B cell (primary cell): ENCODE data around the gene CMIP. TPM values are rescaled to one million over a fixed set of nuclear protein-coding genes. Genes with fewer than 3 reads are reported as not detected.

Source experiments
- ATAC-seq: fragments of 200-7000 bp; cut with Tn5 transposase; one replicate; pipeline ENCODE4 v1.10.0; 2021; ENCODE audit warnings: low read depth, mild to moderate bottlenecking, moderate number of reproducible peaks, moderate library complexity
- CTCF ChIA-PET: fragments of 350-600 bp; sonication (Branson Sonifier 250); formaldehyde crosslinking; loops from one replicate; lab custom pipeline; 2021; ENCODE audit warnings: antibody characterized with exemption, inconsistent platforms; lab: Charles Lee
- POLR2A ChIA-PET: fragments of 350-600 bp; sonication (Branson Sonifier 250); formaldehyde crosslinking; loops from one replicate; lab custom pipeline; 2021; ENCODE audit warnings: antibody characterized with exemption; lab: Charles Lee
- DNase-seq: peaks from one replicate; pipeline ENCODE4 v3.0.0; 2013
- H2AFZ ChIP-seq: 2 replicates; pipeline ENCODE4 v1.6.1; 2012; ENCODE audit warnings: mild to moderate bottlenecking, low read depth, low read length; ENCODE audit not compliant: insufficient read depth, poor library complexity, severe bottlenecking
- H3K27ac ChIP-seq, 2 donors: 1 replicate in 1 of 2; 2 replicates in 1 of 2; pipeline ENCODE4 v1.5.1; 2012 to 2013; ENCODE audit warnings: low read length in 2 of 2, mild to moderate bottlenecking in 2 of 2, moderate library complexity in 1 of 2
- H3K27me3 ChIP-seq, 4 experiments: fragments of 200-600 bp in 1 of 4; sonication (generic) in 1 of 4; replicated peaks in 1 of 4; 1 replicate in 2 of 4; 2 replicates in 2 of 4; pipeline versions ENCODE4 v1.6.1 to v1.7.0; 2013 to 2016; ENCODE audit warnings: low read length in 3 of 4, mild to moderate bottlenecking in 2 of 4, mixed read lengths in 1 of 4, moderate library complexity in 1 of 4; ENCODE audit not compliant: insufficient read depth in 4 of 4, control insufficient read depth in 3 of 4; ENCODE audit errors: control extremely low read depth in 1 of 4
- H3K36me3 ChIP-seq, 2 experiments: replicated peaks in 1 of 2; 1 replicate in 1 of 2; 2 replicates in 1 of 2; pipeline versions ENCODE4 v1.6.1 to v1.7.1; 2013; ENCODE audit warnings: low read length in 1 of 2; ENCODE audit not compliant: insufficient read depth in 2 of 2, control insufficient read depth in 1 of 2; ENCODE audit errors: control extremely low read depth in 1 of 2, extremely low read depth in 1 of 2
- H3K4me1 ChIP-seq, 2 donors: fragments of 200-600 bp in 1 of 2; sonication (generic) in 1 of 2; 1 replicate in 1 of 2; 2 replicates in 1 of 2; pipeline versions ENCODE4 v1.5.1 to v1.6.1; 2013 to 2017; ENCODE audit warnings: low read length in 2 of 2; ENCODE audit not compliant: control insufficient read depth in 2 of 2, insufficient read depth in 2 of 2
- H3K4me2 ChIP-seq: replicated peaks from 2 replicates; pipeline ENCODE3; 2012; ENCODE audit warnings: mild to moderate bottlenecking, low read depth, low read length; ENCODE audit not compliant: poor library complexity, severe bottlenecking
- H3K4me3 ChIP-seq, 5 experiments: fragments of 200-600 bp in 1 of 5; sonication (generic) in 1 of 5; 1 replicate in 3 of 5; 2 replicates in 2 of 5; pipeline versions ENCODE4 v1.5.1 to v1.7.0; 2011 to 2016; ENCODE audit warnings: low read length in 4 of 5, mild to moderate bottlenecking in 4 of 5, low read depth in 2 of 5, control low read depth in 1 of 5, moderate library complexity in 1 of 5; ENCODE audit not compliant: insufficient read depth in 1 of 5; ENCODE audit errors: control extremely low read depth in 1 of 5, extremely low read depth in 1 of 5
- H3K79me2 ChIP-seq: fragments of 200-600 bp; sonication (generic); one replicate; pipeline ENCODE4 v1.6.0; 2016; ENCODE audit warnings: low read length; ENCODE audit not compliant: control insufficient read depth, insufficient read depth
- H3K9ac ChIP-seq: fragments of 200-600 bp; sonication (generic); 2 replicates; pipeline ENCODE4 v1.6.1; 2017; ENCODE audit warnings: mild to moderate bottlenecking, low read length, moderate library complexity
- H3K9me3 ChIP-seq, 3 donors: one replicate each; pipeline versions ENCODE4 v1.6.1 to v1.7.1; 2013; ENCODE audit warnings: low read length in 2 of 3; ENCODE audit not compliant: control insufficient read depth in 2 of 3, insufficient read depth in 1 of 3; ENCODE audit errors: control extremely low read depth in 1 of 3
- H4K20me1 ChIP-seq: 2 replicates; pipeline ENCODE4 v1.6.0; 2012; ENCODE audit warnings: mild to moderate bottlenecking, low read length; ENCODE audit not compliant: insufficient read depth, control insufficient read depth, poor library complexity, severe bottlenecking
- H3K27ac Mint-ChIP-seq: one replicate; pipeline ENCODE4 v1.8.0; 2021; ENCODE audit warnings: mixed read lengths
- H3K27me3 Mint-ChIP-seq: one replicate; pipeline ENCODE4 v1.8.0; 2021; ENCODE audit warnings: mixed read lengths
- H3K4me1 Mint-ChIP-seq: one replicate; pipeline ENCODE4 v1.8.0; 2021; ENCODE audit warnings: mixed read lengths
- H3K4me3 Mint-ChIP-seq: one replicate; pipeline ENCODE4 v1.8.0; 2021; ENCODE audit warnings: mixed read lengths
- H3K9me3 Mint-ChIP-seq: one replicate; pipeline ENCODE4 v1.8.0; 2022; ENCODE audit warnings: mixed read lengths; ENCODE audit not compliant: insufficient read depth
- CTCF ChIP-seq: fragments of 200-600 bp; IDR thresholded peaks from one replicate; pipeline ENCODE4 v1.8.0; 2022; ENCODE audit warnings: antibody characterized with exemption, mild to moderate bottlenecking
- EZH2 ChIP-seq: IDR thresholded peaks from 2 replicates; pipeline ENCODE4 v1.6.1; 2012; ENCODE audit warnings: borderline replicate concordance, low read depth, mild to moderate bottlenecking, moderate library complexity, low read length; ENCODE audit not compliant: insufficient read depth, poor library complexity, severe bottlenecking
- WGBS: methylation state at CpG from one replicate; pipeline ENCODE4 v1.1.5; 2013; ENCODE audit warnings: missing lambda C conversion rate; ENCODE audit not compliant: insufficient coverage; 5-methylcytosine and 5-hydroxymethylcytosine counted together
- intact Hi-C: fragments of 100-400 bp; cut with micrococcal nuclease; formaldehyde crosslinking; loops from one replicate; pipeline ENCODE4 v1.10.0; 2022
- polyA plus RNA-seq: library from polyadenylated mRNA; depleted of rRNA; stranded (reverse); fragments of >200 nt; gene quantifications from 2 replicates; pipeline ENCODE4 v1.2.3, GENCODE V29; 2012
- total RNA-seq, 2 donors: library from RNA; stranded (reverse); fragments of 120-200 nt in 1 of 2; gene quantifications; 1 replicate in 1 of 2; 2 replicates in 1 of 2; pipeline versions ENCODE4 v1.2.3 to v1.2.4, GENCODE V29; 2013 to 2022

CMIP gene
- total and polyA plus RNA-seq, 2 donors (not counting 1 experiment from before 2014, with no cell fraction given), result 27.1 to 155 TPM

- no peak overlapping the region for H3K4me3 Mint-ChIP-seq
- DNase-seq, result no peak
- Histone ChIP-seq H3K36me3 (peaks cover 0 to 30% of the 10 kb centered on the region in 2 experiments), H3K4me2 (no peak overlapping the region), H3K79me2 (peaks cover 82% of the 10 kb centered on the region), H3K9ac (no peak overlapping the region), H3K27me3 (no peaks in the 10 kb centered on the region), H2AFZ (no peak overlapping the region), H3K4me3 (no peak overlapping the region), H4K20me1 (peaks cover 94% of the 10 kb centered on the region), H3K4me1 (peaks cover 13 to 22% of the 10 kb centered on the region in 2 donors), H3K27ac (no peak overlapping the region), H3K9me3 (no peaks in the 10 kb centered on the region)
- ChIA-PET CTCF (no interaction called here), POLR2A (no interaction called here)
- TF ChIP-seq CTCF (no peak), EZH2 (no peak)
- no peaks in the 10 kb centered on the region for H3K9me3 Mint-ChIP-seq
- H3K27me3 Mint-ChIP-seq, result no peaks in the 10 kb centered on the region
- H3K4me1 Mint-ChIP-seq, result peaks cover 38% of the 10 kb centered on the region
- intact Hi-C loops, result no loop called here
- WGBS, result 95% methylated on average over 8 of the region's 8 CpGs
- no peak overlapping the region for H3K27ac Mint-ChIP-seq
- no peak for ATAC-seq
Observed at GRCh38 chr16:81604960-81605383, 160.4 kb downstream of the CMIP start.

- H3K27ac Mint-ChIP-seq, result no peak overlapping the region
- intact Hi-C loops, result no loop called here
Observed at GRCh38 chr16:81606039-81606438, 161.4 kb downstream of the CMIP start.

More at GRCh38 chr16:81606039-81606438, 161.4 kb downstream of the CMIP start:
- peaks cover 94% of the 10 kb centered on the region for H4K20me1 ChIP-seq
- H3K27ac ChIP-seq, result no peak overlapping the region
- no peak overlapping the region for H2AFZ ChIP-seq
- no peaks in the 10 kb centered on the region for H3K9me3 ChIP-seq
- ChIA-PET CTCF (no interaction called here), POLR2A (no interaction called here)
- no peak for DNase-seq
- no peak overlapping the region for H3K9ac ChIP-seq
- peaks cover 13 to 22% of the 10 kb centered on the region in 2 donors for H3K4me1 ChIP-seq
- whole genome bisulfite sequencing, result 90% methylated on average over 4 of the region's 4 CpGs
- no peaks in the 10 kb centered on the region for H3K9me3 Mint-ChIP-seq
- no peak for ATAC-seq
- H3K27me3 ChIP-seq, result no peaks in the 10 kb centered on the region
- no peak overlapping the region for H3K4me2 ChIP-seq
- no peak overlapping the region for H3K4me3 Mint-ChIP-seq
- no peak overlapping the region for H3K4me3 ChIP-seq
- no peak for TF ChIP-seq EZH2
- TF ChIP-seq CTCF, result no peak
- H3K27me3 Mint-ChIP-seq, result no peaks in the 10 kb centered on the region
- peaks cover 82% of the 10 kb centered on the region for H3K79me2 ChIP-seq
- H3K4me1 Mint-ChIP-seq, result peaks cover 38% of the 10 kb centered on the region
- peaks cover 0 to 34% of the 10 kb centered on the region in 2 experiments for H3K36me3 ChIP-seq
